ENCODE data around the gene TP53AIP1. TPM values are rescaled to one million over a fixed set of nuclear protein-coding genes. Genes with fewer than 3 reads are reported as not detected.

The TP53AIP1 gene
- total and polyA plus RNA-seq, 10 of the 15 experiments (the other 5 are each of a cell fraction or from before 2014, with no cell fraction given): 0.01 TPM; not detected in 9

DNA sequence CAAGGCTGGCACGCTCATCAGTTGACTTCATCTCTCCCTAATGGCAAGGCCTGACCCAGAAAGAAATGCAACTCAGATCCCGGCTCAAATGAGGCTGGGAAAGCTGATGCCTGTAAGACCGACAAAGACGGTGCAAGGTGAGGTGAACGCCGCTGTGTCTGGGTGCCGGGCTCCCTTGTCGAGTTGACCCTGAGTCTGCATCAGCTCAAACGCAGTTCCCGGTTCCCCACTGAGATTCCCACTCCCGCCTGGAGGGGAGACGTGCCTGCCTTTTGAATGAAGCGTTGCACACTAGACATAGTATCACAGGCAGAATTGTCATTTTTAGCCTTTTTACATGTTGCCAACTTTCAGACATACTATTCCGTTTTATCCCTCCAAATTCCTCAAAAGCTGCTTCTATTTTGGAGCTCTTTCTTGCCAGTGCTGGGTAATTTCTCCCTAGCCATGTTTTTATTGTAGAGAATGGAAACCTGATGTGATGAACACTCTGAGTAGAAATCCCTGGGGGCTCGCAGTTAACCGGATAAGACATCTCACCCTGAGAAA lies 831 bp upstream of the TP53AIP1 start:
- H3K4me2 ChIP-seq (ENCODE audit: control insufficient read depth, insufficient read depth): no peak overlapping the region
- DNase-seq (ENCODE audit: low read depth, low spot score): no peak
- H3K4me3 ChIP-seq: no peak overlapping the region
- H3K36me3 ChIP-seq (ENCODE audit: control insufficient read depth in 2 of 2, insufficient read depth in 2 of 2, low read length in 1 of 2): no peaks in the 10 kb centered on the region
- intact Hi-C loops (cut with micrococcal nuclease; ENCODE audit: unreplicated experiment) (no loop called here), in situ Hi-C loops (cut with MboI) (no loop called here)
- POLR2A ChIA-PET: no interaction called here
- no peak overlapping the region for H3K9ac ChIP-seq (ENCODE audit: control insufficient read depth, insufficient read depth, low read length)
- no peaks in the 10 kb centered on the region for H3K4me1 ChIP-seq (ENCODE audit: control insufficient read depth, insufficient read depth, low read length)
- RAD21 ChIA-PET (ENCODE audit: unreplicated experiment): no interaction called here
- no peak for ATAC-seq
- SMC1A ChIA-PET (ENCODE audit: uncharacterized antibody, unreplicated experiment): no interaction called here
- no peak overlapping the region for H3K27ac ChIP-seq (ENCODE audit: control insufficient read depth, insufficient read depth)
- no peaks in the 10 kb centered on the region for H3K79me2 ChIP-seq (ENCODE audit: control insufficient read depth, insufficient read depth, low read length)
- WGBS (ENCODE audit: insufficient coverage, insufficient replicate concordance, low lambda C conversion rate, missing lambda C conversion rate): 55% methylated on average over 16 of the region's 16 CpGs
- no peaks in the 10 kb centered on the region for H3K9me3 ChIP-seq (replicated peaks; ENCODE audit: control insufficient read depth, insufficient read depth, low read length)
- H3K27me3 ChIP-seq (replicated peaks in 1 of 2; ENCODE audit: control insufficient read depth in 2 of 2, insufficient read depth in 2 of 2, low read length in 1 of 2): peaks cover 0 to 7% of the 10 kb centered on the region in 2 experiments; a peak in 2 of 4 replicates
- no peak for FAIRE-seq
- no peaks in the 10 kb centered on the region; the same call in 1 of the 2 replicates for H4K20me1 ChIP-seq (ENCODE audit: control insufficient read depth, insufficient read depth)
- TF ChIP-seq TAF1 (IDR thresholded peaks at IDR 0.05; ENCODE audit: borderline replicate concordance, low read depth, low read length) (no peak), POLR2AphosphoS2 (IDR thresholded peaks at IDR 0.05; ENCODE audit: low read depth, low read length) (no peak), POLR2AphosphoS5 (IDR thresholded peaks at IDR 0.05; ENCODE audit: low read length) (no peak), TBL1XR1 (IDR thresholded peaks at IDR 0.05; ENCODE audit: low read depth, low read length) (no peak), SMAD5 (IDR thresholded peaks at IDR 0.05; ENCODE audit: low read depth) (no peak), SPI1 (IDR thresholded peaks at IDR 0.05; ENCODE audit: borderline replicate concordance, insufficient read depth, low read depth, low read length) (no peak), SREBF2 (IDR thresholded peaks at IDR 0.05; ENCODE audit: low read length) (no peak), EZH2 (IDR thresholded peaks at IDR 0.05; ENCODE audit: borderline replicate concordance, control insufficient read depth, low read depth, low read length) (no peak), MEF2A (IDR thresholded peaks at IDR 0.05; ENCODE audit: insufficient read depth, low read depth, low read length) (no peak), SREBF1 (IDR thresholded peaks at IDR 0.05; ENCODE audit: low read length) (no peak), PML (IDR thresholded peaks at IDR 0.05; ENCODE audit: low read length) (no peak)
- TF ChIP-seq, protein P1, sequence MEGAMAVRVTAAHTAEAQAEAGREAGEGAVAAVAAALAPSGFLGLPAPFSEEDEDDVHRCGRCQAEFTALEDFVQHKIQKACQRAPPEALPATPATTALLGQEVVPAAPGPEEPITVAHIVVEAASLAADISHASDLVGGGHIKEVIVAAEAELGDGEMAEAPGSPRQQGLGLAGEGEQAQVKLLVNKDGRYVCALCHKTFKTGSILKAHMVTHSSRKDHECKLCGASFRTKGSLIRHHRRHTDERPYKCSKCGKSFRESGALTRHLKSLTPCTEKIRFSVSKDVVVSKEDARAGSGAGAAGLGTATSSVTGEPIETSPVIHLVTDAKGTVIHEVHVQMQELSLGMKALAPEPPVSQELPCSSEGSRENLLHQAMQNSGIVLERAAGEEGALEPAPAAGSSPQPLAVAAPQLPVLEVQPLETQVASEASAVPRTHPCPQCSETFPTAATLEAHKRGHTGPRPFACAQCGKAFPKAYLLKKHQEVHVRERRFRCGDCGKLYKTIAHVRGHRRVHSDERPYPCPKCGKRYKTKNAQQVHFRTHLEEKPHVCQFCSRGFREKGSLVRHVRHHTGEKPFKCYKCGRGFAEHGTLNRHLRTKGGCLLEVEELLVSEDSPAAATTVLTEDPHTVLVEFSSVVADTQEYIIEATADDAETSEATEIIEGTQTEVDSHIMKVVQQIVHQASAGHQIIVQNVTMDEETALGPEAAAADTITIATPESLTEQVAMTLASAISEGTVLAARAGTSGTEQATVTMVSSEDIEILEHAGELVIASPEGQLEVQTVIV (IDR thresholded peaks at IDR 0.05; ENCODE audit: borderline replicate concordance, partially characterized antibody): no peak
- no peak overlapping the region for H2AFZ ChIP-seq (ENCODE audit: control insufficient read depth, low read depth, low read length)
- BruUV-seq (replicated peaks): no TSS peak
- CTCF ChIA-PET: interaction anchor here (1.4 to 2.0 kb wide), 3 partner anchors 13 to 59 kb away, joined by 3 to 7 read pairs (median 4); no protein-coding TSS in a partner anchor

Data from GM12878 (cell line).